ENCODE measurements around the gene ANXA5. TPM values are rescaled to one million over a fixed set of nuclear protein-coding genes. Genes with fewer than 3 reads are reported as not detected.

ANXA5 gene
- total and polyA plus RNA-seq, 2 of the 4 experiments (the other 2 are of a cell fraction): 780 to 1,448 TPM

GRCh38 chr4:121651597-121651996 is 45.2 kb downstream of the ANXA5 start:
- ChIA-PET POLR2A (ENCODE audit: unreplicated experiment) (no interaction called here), CTCF (interaction anchor here (0.6 kb wide), 1 partner anchor 64 kb away, joined by 3 read pairs; no protein-coding TSS in a partner anchor)
- no peaks in the 10 kb centered on the region for H3K4me1 ChIP-seq (ENCODE audit: control insufficient read depth, insufficient read depth, low read length)
- H3K9me3 ChIP-seq (ENCODE audit: control insufficient read depth, insufficient read depth, low read length): no peaks in the 10 kb centered on the region
- dilution Hi-C loops (cut with HindIII; ENCODE audit: low sequenced_read_pairs, unreplicated experiment): no loop called here
- no peak overlapping the region for H3K18ac ChIP-seq (ENCODE audit: low read depth, low read length)
- H3K27me3 ChIP-seq (ENCODE audit: control insufficient read depth, insufficient read depth, low read length): no peaks in the 10 kb centered on the region
- H3K27ac ChIP-seq (ENCODE audit: insufficient read depth, low read length): no peak overlapping the region
- ATAC-seq (ENCODE audit: low read depth) (no peak), DNase-seq (no peak)
- H2BK120ac ChIP-seq (ENCODE audit: low read depth, low read length): no peak overlapping the region
- H2AK9ac ChIP-seq (replicated peaks; ENCODE audit: low read depth, low read length, poor library complexity): no peak overlapping the region
- no peak overlapping the region for H4K5ac ChIP-seq (ENCODE audit: low read depth, low read length)
- no peak overlapping the region for H3K23ac ChIP-seq (ENCODE audit: low read depth, low read length)
- no peak overlapping the region for H3K56ac ChIP-seq (ENCODE audit: extremely low read depth, insufficient read depth, low read length)
- no peak overlapping the region for H2BK5ac ChIP-seq (ENCODE audit: low read depth, low read length, poor library complexity, severe bottlenecking)
- H3K36me3 ChIP-seq (ENCODE audit: control insufficient read depth, insufficient read depth, low read length): no peaks in the 10 kb centered on the region
- no peak overlapping the region for H3K4ac ChIP-seq (ENCODE audit: low read depth, low read length)
- H4K8ac ChIP-seq (ENCODE audit: low read depth in 2 of 2, low read length in 2 of 2): no peak overlapping the region
- H4K20me1 ChIP-seq (ENCODE audit: insufficient read depth, low read length): no peaks in the 10 kb centered on the region
- H2BK15ac ChIP-seq (ENCODE audit: low read depth, low read length): no peak overlapping the region
- no peak overlapping the region for H3K14ac ChIP-seq (replicated peaks; ENCODE audit: low read depth, low read length)
- H3K9me1 ChIP-seq (ENCODE audit: insufficient read depth, low read length): no peaks in the 10 kb centered on the region
- no peak overlapping the region for H4K91ac ChIP-seq (ENCODE audit: insufficient read depth, low read depth, low read length)
- no peaks in the 10 kb centered on the region for H3K79me1 ChIP-seq (ENCODE audit: low read depth in 1 of 2, low read length in 2 of 2)
- H3K4me3 ChIP-seq (ENCODE audit: insufficient read depth, low read depth, low read length): no peak overlapping the region
- intact Hi-C loops (cut with micrococcal nuclease): no loop called here
- no peak overlapping the region for H2BK20ac ChIP-seq (ENCODE audit: low read depth, low read length)
- 52% methylated on average over 4 of the region's 5 CpGs; no CpG with 5 or more reads in 1 of the 2 experiments for WGBS, 2 experiments (ENCODE audit: extremely low coverage in 2 of 2, insufficient read length in 1 of 2)
- no peak overlapping the region for H3K9ac ChIP-seq (ENCODE audit: low read depth, low read length)
- H2AFZ ChIP-seq (replicated peaks; ENCODE audit: low read length, poor library complexity): no peak overlapping the region
- H3K4me2 ChIP-seq (ENCODE audit: low read depth, low read length): no peak overlapping the region
- no peak overlapping the region for H2AK5ac ChIP-seq (ENCODE audit: low read depth, low read length)
- in situ Hi-C loops (cut with MboI; ENCODE audit: low sequenced_read_pairs): loop anchor here (10.0 kb wide), 1 partner anchor 167 kb away; no protein-coding TSS in a partner anchor
- no TSS peak for BruUV-seq (replicated peaks)
- TF ChIP-seq BHLHE40 (IDR thresholded peaks at IDR 0.05; ENCODE audit: low read depth, low read length) (no peak), FOS (IDR thresholded peaks at IDR 0.05; ENCODE audit: low read depth, low read length) (no peak), CTCF (conservative IDR thresholded peaks at IDR 0.05; ENCODE audit: low read depth, low read length) (no peak)
